CD4-positive, alpha-beta T cell treated with Interleukin-6 for 4 hours (primary cell): ENCODE measurements around the gene NCOR1.
"Not testable (repeated sequence)": the region's sequence is repeated elsewhere in the genome, so short reads cannot be mapped to it uniquely, and the experiment has no call there.

Source experiments
- DNase-seq: peaks from one replicate; pipeline ENCODE4 v3.0.0-alpha.2; 2020; ENCODE audit warnings: mixed read lengths

NCOR1 gene

GRCh38 chr17:16085066-16085699, 130.2 kb downstream of the NCOR1 start:
- DNase-seq = no peak

GRCh38 chr17:16083223-16083622, 132.1 kb downstream of the NCOR1 start:
- no peak for DNase-seq

- DNase-seq = no peak
These were observed 133.7 kb downstream of the NCOR1 start for GRCh38 chr17:16081507-16082087.

GRCh38 chr17:16080366-16080765, 135.0 kb downstream of the NCOR1 start:
- no peak for DNase-seq

GRCh38 chr17:16075949-16076348, 139.4 kb downstream of the NCOR1 start:
- no peak for DNase-seq

GRCh38 chr17:16074423-16074822, 140.9 kb downstream of the NCOR1 start:
- no peak for DNase-seq

- DNase-seq = no peak
These were observed 141.5 kb downstream of the NCOR1 start for GRCh38 chr17:16073845-16074244.

GRCh38 chr17:16072031-16072430, 143.3 kb downstream of the NCOR1 start:
- DNase-seq = no peak

GRCh38 chr17:16068323-16068722, 147.0 kb downstream of the NCOR1 start:
- DNase-seq = no peak

- DNase-seq = no peak
These were observed 149.2 kb downstream of the NCOR1 start for GRCh38 chr17:16066125-16066524.

- no peak for DNase-seq
These were observed 153.7 kb downstream of the NCOR1 start for GRCh38 chr17:16061631-16062030.

GRCh38 chr17:16055139-16055538, 160.2 kb downstream of the NCOR1 start:
- DNase-seq = not testable (repeated sequence)

GRCh38 chr17:16052486-16052885, 162.8 kb downstream of the NCOR1 start:
- no peak for DNase-seq

- no peak for DNase-seq
These were observed 164.5 kb downstream of the NCOR1 start for GRCh38 chr17:16050844-16051243.

GRCh38 chr17:16048811-16049449, 166.4 kb downstream of the NCOR1 start:
- DNase-seq = no peak

GRCh38 chr17:16046966-16047365, 168.4 kb downstream of the NCOR1 start:
- DNase-seq = no peak

- no peak for DNase-seq
These were observed 170.8 kb downstream of the NCOR1 start for GRCh38 chr17:16044487-16044886.

- DNase-seq = no peak
These were observed 174.6 kb downstream of the NCOR1 start for GRCh38 chr17:16040710-16041251.

- no peak for DNase-seq
These were observed 177.7 kb downstream of the NCOR1 start for GRCh38 chr17:16037636-16038035.

- no peak for DNase-seq
These were observed 179.1 kb downstream of the NCOR1 start for GRCh38 chr17:16036261-16036660.

GRCh38 chr17:16033729-16034349, 181.5 kb downstream of the NCOR1 start:
- no peak for DNase-seq

- DNase-seq = peak; percentile 55
These were observed 187.4 kb downstream of the NCOR1 start for GRCh38 chr17:16027708-16028584.

GRCh38 chr17:16026895-16027294, 188.4 kb downstream of the NCOR1 start:
- DNase-seq = no peak
